A673 (cell line): ENCODE data around the gene PLD1.

Experiments used
- CTCF ChIP-seq: fragments of 300-800, 200-600 bp; sonication (generic); conservative IDR thresholded peaks from 2 replicates; pipeline ENCODE4 v1.5.1; 2017; ENCODE audit warnings: low read depth, mild to moderate bottlenecking, antibody characterized with exemption, low read length, moderate library complexity, mixed read lengths
- EZH2 ChIP-seq: fragments of 200-600 bp; sonication (generic); IDR thresholded peaks from 2 replicates; pipeline ENCODE4 v1.6.1; 2017; ENCODE audit warnings: borderline replicate concordance, low read depth, mild to moderate bottlenecking, mixed read lengths, antibody characterized with exemption, low read length; ENCODE audit not compliant: poor library complexity, severe bottlenecking

- TF ChIP-seq CTCF (no peak), EZH2 (no peak)
Observed at GRCh38 chr3:171729452-171730334, 80.6 kb downstream of the PLD1 start.
